ENCODE data around the gene SERPINA3.

The SERPINA3 gene

GRCh38 chr14:94612580-94613554, 676 bp downstream of the SERPINA3 start:
- no peak for DNase-seq (ENCODE audit: extremely low read depth in 1 of 2, low read depth in 1 of 2)

- no peak for DNase-seq (ENCODE audit: extremely low read depth in 1 of 2, low read depth in 1 of 2)
Measured at GRCh38 chr14:94613720-94614644, 1.8 kb downstream of the SERPINA3 start.

GRCh38 chr14:94614802-94615201, 2.6 kb downstream of the SERPINA3 start:
- no peak for DNase-seq (ENCODE audit: extremely low read depth in 1 of 2, low read depth in 1 of 2)

- DNase-seq (ENCODE audit: extremely low read depth in 1 of 2, low read depth in 1 of 2): no peak
Measured at GRCh38 chr14:94615254-94615653, 3.1 kb downstream of the SERPINA3 start.

- DNase-seq (ENCODE audit: extremely low read depth in 1 of 2, low read depth in 1 of 2): no peak
Measured at GRCh38 chr14:94615823-94616570, 3.8 kb downstream of the SERPINA3 start.

- no peak for DNase-seq (ENCODE audit: extremely low read depth in 1 of 2, low read depth in 1 of 2)
Measured at GRCh38 chr14:94617366-94617941, 5.3 kb downstream of the SERPINA3 start.

- DNase-seq (ENCODE audit: extremely low read depth in 1 of 2, low read depth in 1 of 2): no peak
Measured at GRCh38 chr14:94617988-94618822, 6.0 kb downstream of the SERPINA3 start.

- DNase-seq (ENCODE audit: extremely low read depth in 1 of 2, low read depth in 1 of 2): no peak
Measured at GRCh38 chr14:94619297-94619696, 7.1 kb downstream of the SERPINA3 start.

- no peak for DNase-seq (ENCODE audit: extremely low read depth in 1 of 2, low read depth in 1 of 2)
Measured at GRCh38 chr14:94620597-94620996, 8.4 kb downstream of the SERPINA3 start.

- no peak for DNase-seq (ENCODE audit: extremely low read depth in 1 of 2, low read depth in 1 of 2)
Measured at GRCh38 chr14:94621358-94622134, 9.4 kb downstream of the SERPINA3 start.

- DNase-seq (ENCODE audit: extremely low read depth in 1 of 2, low read depth in 1 of 2): no peak
Measured at GRCh38 chr14:94622653-94623421, 10.6 kb downstream of the SERPINA3 start.

GRCh38 chr14:94623422-94623809, 11.2 kb downstream of the SERPINA3 start:
- no peak for DNase-seq (ENCODE audit: extremely low read depth in 1 of 2, low read depth in 1 of 2)

GRCh38 chr14:94623856-94624499, 11.8 kb downstream of the SERPINA3 start:
- DNase-seq (ENCODE audit: extremely low read depth in 1 of 2, low read depth in 1 of 2): no peak

GRCh38 chr14:94624537-94625352, 12.6 kb downstream of the SERPINA3 start:
- DNase-seq (ENCODE audit: extremely low read depth in 1 of 2, low read depth in 1 of 2): no peak

GRCh38 chr14:94625353-94625635, 13.1 kb downstream of the SERPINA3 start:
- DNase-seq (ENCODE audit: extremely low read depth in 1 of 2, low read depth in 1 of 2): no peak

- no peak for DNase-seq (ENCODE audit: extremely low read depth in 1 of 2, low read depth in 1 of 2)
Measured at GRCh38 chr14:94628578-94628977, 16.4 kb downstream of the SERPINA3 start.

GRCh38 chr14:94630396-94630795, 18.2 kb downstream of the SERPINA3 start:
- no peak for DNase-seq (ENCODE audit: extremely low read depth in 1 of 2, low read depth in 1 of 2)

Measured in activated CD8-positive, alpha-beta memory T cell treated with anti-CD3 and anti-CD28 coated beads for 1 hour (primary cell).